Measurements from ENCODE around the gene PTBP1.

GRCh38 chr19:757811-758668, 39.2 kb upstream of the PTBP1 start:
- TF ChIP-seq SUZ12 (IDR thresholded peaks at IDR 0.05; ENCODE audit: extremely low read depth, insufficient read depth, insufficient read length), result no peak
- TF ChIP-seq YY1 (IDR thresholded peaks at IDR 0.05; ENCODE audit: insufficient read depth, insufficient read length), result no peak
